ENCODE data around the gene UGT2B10.

- TF ChIP-seq CTCF (IDR thresholded peaks at IDR 0.05) (no peak), POLR2A (IDR thresholded peaks at IDR 0.05) (no peak)
Observed at GRCh38 chr4:68850293-68850692, 34.5 kb downstream of the UGT2B10 start.
